GM12872 (cell line): ENCODE measurements around the gene MEN1.

ENCODE experiments used
- TF ChIP-seq, protein P1 (sequence below): IDR thresholded peaks from 3 replicates; pipeline ENCODE4 v1.5.1; 2011; ENCODE audit warnings: low read depth, mild to moderate bottlenecking, low read length, moderate library complexity; ENCODE audit not compliant: insufficient read depth

Gene MEN1

GRCh38 chr11:64793271-64794160 lies 16.8 kb downstream of the MEN1 start:
- TF ChIP-seq, protein P1, sequence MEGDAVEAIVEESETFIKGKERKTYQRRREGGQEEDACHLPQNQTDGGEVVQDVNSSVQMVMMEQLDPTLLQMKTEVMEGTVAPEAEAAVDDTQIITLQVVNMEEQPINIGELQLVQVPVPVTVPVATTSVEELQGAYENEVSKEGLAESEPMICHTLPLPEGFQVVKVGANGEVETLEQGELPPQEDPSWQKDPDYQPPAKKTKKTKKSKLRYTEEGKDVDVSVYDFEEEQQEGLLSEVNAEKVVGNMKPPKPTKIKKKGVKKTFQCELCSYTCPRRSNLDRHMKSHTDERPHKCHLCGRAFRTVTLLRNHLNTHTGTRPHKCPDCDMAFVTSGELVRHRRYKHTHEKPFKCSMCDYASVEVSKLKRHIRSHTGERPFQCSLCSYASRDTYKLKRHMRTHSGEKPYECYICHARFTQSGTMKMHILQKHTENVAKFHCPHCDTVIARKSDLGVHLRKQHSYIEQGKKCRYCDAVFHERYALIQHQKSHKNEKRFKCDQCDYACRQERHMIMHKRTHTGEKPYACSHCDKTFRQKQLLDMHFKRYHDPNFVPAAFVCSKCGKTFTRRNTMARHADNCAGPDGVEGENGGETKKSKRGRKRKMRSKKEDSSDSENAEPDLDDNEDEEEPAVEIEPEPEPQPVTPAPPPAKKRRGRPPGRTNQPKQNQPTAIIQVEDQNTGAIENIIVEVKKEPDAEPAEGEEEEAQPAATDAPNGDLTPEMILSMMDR = no peak

- TF ChIP-seq, protein P1 = no peak
Measured at GRCh38 chr11:64792482-64792881, 17.9 kb downstream of the MEN1 start.

- TF ChIP-seq, protein P1 = no peak
Measured at GRCh38 chr11:64791781-64792291, 18.5 kb downstream of the MEN1 start.

DNA sequence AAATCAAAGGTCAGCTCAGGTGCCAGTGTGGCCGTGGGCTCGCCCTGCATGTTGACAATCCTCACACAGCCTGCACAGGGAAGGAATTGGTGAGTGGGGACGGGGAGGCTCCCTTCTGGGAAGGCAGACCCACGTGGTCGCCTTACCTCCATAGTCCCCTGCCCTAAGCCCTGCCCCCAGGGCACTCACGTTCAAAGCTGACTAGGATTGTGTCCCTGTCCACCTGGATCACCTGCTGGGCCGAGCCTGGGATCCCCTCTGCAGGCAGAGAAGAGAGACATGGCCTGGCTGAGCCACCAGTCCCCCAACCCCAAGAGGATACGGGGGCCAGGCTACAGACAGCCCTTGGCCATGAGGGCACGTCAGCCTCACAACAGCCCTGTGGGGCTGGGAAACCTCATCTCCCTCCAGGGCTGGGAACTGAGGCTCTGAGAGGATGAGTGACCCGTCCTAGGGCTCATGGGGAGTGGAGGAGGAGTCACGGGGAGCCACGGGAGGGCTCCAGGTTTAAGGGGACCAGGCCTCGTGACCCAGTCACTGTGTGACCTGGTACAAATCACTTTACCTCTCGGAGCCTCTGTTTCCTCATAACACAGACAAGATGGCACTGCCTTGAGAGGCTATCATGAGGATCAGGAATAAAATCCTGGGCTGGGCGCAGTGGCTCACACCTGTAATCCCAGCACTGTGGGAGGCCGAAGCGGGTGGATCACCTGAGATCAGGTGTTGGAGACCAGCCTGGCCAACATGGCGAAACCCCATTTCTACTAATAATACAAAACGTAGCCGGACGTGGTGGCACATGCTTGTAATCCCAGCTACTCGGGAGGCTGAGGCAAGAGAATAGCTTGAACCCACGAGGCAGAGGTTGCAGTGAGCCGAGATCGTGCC lies 19.9 kb downstream of the MEN1 start:
- TF ChIP-seq, protein P1 = no peak

DNA sequence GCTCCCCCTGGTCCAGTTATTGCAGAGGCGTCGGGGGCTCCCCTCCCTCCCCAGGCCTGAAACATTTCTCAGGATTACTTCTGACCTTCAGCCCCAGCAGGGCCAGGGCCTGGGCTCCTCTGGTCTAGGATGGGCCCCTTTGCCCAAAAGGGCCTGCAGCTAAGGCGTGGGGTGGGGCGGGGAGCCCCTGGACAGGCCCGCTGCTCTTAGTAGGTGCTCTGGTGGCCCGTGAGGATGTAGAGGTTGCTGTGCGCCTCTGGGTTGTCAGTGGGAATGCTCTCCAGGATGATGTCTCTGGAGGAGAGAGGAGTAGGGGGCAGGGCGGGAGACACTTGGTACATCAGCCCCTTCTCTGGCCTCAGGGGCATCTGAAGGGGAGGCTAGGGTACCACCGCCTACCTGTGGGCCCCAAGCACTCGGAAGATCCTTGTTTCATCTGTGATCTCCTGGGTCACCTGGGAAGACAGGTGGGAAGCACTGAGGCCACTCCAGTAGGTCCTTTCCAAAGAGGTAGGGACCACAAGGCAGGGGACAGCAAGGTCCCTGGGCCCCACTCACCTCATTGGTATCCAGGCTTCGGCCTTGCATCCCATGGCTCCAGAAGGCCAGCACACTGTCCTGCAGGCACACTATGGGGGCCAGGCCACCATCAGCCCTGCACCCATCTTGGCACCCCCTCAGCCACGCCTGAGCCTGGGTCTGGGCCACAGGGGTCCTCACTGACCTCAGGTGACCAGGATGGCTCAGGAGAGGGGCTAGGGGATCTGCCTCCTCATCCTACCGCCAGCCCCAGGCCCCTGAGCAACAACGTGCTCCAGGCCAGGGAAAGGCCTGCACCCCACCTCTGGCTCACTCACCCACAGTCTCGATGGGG lies 20.8 kb downstream of the MEN1 start:
- TF ChIP-seq, protein P1 = no peak

DNA sequence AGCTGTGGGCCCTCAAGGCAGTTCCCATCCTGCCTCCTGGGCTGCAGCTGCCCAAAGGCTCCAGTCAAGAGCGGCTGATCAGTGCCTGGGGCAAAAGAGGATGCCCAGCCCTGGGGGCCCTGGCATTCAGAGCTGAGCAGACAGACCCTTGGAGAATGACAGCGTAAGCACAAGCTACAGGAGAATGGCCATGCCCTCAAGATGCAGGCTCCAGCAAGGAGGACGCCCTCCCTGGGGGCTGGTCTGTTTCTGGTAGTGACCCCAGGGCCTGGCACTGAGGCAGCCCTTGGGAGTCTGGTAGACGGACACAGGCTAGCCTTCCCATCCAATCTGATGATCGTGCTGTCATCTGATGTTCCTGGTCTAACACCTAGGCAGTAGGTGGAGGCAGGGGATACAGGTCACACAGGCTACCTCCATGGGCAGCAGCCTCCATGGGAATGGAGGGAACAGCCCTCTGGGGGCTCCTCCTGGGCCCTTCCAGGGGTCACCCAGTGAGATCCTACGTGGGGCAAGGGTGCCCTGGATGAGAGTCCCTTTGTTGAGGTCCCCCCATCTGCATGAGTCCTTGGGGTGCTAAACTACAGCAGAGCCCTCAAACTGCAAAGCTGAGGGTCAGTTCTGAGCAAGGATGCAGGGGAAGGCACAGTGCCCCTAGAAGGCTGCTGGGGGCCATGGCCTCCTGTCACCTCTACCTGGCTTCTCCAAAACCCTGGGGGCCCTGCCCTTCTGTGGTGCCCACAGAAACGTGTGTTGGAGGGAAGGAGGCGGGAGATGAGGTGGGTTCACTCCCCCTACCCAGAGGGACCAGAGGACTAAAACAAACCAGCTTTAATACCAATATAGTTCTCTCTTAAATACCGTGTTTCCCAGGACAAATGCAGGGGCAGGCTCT lies 21.8 kb downstream of the MEN1 start:
- TF ChIP-seq, protein P1 = no peak
